Fibroblast of the aortic adventitia (primary cell): ENCODE results near the gene TEDC2. TPM values are rescaled to one million over a fixed set of nuclear protein-coding genes. Genes with fewer than 3 reads are reported as not detected.

Experiments used
- DNase-seq: peaks from one replicate; pipeline ENCODE4 v3.0.0-alpha.2; 2010; ENCODE audit warnings: low read depth
- H3K4me3 ChIP-seq: 2 replicates; pipeline ENCODE4 v1.5.1; 2011; ENCODE audit warnings: low read depth, mild to moderate bottlenecking, control low read depth, low read length, moderate library complexity
- CTCF ChIP-seq: IDR thresholded peaks from 2 replicates; pipeline ENCODE4 v1.5.1; 2011; ENCODE audit warnings: mild to moderate bottlenecking, low read length, control low read depth, inconsistent platforms; ENCODE audit not compliant: insufficient read depth
- total RNA-seq: library from RNA; depleted of rRNA; stranded (reverse); fragments of >200 nt; gene quantifications from 2 replicates; pipeline ENCODE4 v1.2.3, GENCODE V29; 2012; ENCODE audit warnings: low replicate concordance

The TEDC2 gene
- total RNA-seq, 1 donor: 11.7 TPM

- peak overlapping the region; percentile 33 for H3K4me3 ChIP-seq
- TF ChIP-seq CTCF: no peak
- no peak for DNase-seq
These were observed 7.0 kb downstream of the TEDC2 start for GRCh38 chr16:2466667-2467527.

DNA sequence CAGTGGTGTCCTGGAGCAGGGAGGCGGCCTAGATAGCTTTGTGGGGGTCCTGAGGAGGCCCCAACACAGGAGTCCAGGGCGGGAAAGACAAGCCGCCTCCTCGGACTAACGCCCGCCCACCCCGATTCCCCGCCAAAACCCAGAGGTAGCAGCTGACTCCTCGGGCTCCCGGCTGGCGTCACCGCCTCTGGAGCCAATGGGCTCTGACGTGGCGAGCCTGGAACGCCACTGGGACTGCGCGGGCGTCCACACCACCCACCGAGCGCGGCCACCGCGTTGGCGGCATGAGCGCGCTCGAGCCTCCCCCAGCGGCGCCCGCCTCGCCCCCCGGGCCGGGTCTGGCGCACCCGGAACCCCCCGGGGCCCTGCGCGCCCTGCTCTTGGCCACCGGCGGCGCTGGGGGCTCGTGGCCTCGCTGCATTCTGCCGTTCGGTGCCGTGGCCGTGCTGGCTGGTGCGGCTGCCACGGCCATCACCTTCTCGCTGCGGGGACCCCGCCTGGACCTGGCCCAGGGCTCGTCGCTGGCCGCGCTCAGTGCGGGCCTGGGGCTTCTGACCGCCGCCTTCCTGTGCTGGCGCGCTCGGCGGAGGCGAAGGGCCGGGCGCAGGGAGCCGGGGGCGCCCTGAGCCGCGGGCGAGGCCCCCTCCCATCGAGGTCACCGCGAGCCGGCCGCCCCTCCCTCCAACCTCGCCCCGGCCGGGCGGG lies 7.8 kb downstream of the TEDC2 start:
- H3K4me3 ChIP-seq: peak overlapping the region; percentile 60
- peak; percentile 71 for DNase-seq
- TF ChIP-seq CTCF: peak; percentile 7

GRCh38 chr16:2468233-2468724 lies 8.4 kb downstream of the TEDC2 start:
- no peak for TF ChIP-seq CTCF
- DNase-seq: no peak
- H3K4me3 ChIP-seq: peak overlapping the region; percentile 60

GRCh38 chr16:2468725-2469398 lies 9.0 kb downstream of the TEDC2 start:
- H3K4me3 ChIP-seq: no peak overlapping the region

DNA sequence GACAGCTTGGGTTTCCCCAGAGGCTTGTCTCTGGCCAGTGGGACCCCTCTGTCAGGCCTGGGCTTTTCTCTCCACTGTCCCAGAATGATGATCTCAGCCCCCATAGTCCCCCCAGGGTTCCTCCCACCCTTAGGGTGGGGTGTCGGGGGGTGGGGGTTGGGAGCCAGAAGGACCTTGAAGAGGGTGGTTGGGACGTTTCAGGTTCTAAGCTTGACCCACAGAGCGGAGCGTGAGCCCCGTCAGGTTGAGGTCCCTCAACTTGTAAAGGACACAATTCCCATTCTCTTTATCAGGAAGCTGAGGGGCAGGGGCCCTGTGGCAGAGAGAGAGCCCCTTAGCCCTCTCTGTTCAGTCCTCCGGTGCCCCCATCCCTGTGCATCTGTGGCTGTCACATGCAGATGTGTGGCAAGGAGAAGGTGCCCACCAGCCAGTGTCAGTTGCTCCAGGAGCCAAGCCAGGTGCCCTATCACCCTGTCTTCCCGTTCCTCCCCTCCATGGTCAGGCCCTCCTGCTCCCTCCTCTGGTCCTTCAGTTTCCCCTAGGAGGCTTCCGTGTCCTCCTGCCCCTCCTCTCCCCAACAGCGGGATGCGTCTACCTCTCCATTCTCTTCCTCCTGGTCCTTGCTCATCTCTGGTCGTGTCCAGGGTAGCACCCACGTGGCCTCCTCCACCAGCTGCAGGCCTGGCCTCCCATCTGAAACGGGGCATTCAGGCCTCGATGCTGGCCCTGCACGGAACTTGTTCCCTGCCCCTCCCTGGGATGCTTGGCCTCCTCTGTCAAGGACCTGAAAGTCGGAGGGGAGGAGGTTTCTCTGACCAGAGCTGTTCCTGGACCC lies 9.7 kb downstream of the TEDC2 start:
- DNase-seq: no peak
- TF ChIP-seq CTCF: no peak
- no peak overlapping the region for H3K4me3 ChIP-seq

More at GRCh38 chr16:2468725-2469398, 9.0 kb downstream of the TEDC2 start:
- TF ChIP-seq CTCF: no peak
- DNase-seq: no peak

DNA sequence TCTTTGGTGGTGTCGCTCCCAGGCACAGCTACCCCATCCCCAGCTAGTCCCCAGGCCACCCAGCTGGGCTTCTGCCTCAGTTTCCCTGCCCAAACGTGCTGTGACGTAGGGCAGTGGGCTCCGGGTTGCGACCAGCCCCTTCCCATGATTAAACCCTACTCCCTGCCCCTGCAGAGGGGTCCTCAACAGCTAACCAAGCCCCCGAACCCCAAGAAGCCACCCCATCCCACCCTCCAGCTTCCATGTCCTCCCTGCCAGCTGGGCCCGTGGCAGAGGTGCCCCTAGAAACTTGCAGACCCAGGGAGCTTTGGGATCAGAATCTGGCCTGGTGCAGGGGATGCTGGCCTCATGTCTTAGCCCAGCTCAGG lies 10.3 kb downstream of the TEDC2 start:
- no peak for DNase-seq
- TF ChIP-seq CTCF: no peak
- H3K4me3 ChIP-seq: no peak overlapping the region
